ENCODE data around the gene PABPC3.
A peak's percentile ranks its signal among the peaks of the same experiment; 100 is the strongest.

PABPC3 gene

DNA sequence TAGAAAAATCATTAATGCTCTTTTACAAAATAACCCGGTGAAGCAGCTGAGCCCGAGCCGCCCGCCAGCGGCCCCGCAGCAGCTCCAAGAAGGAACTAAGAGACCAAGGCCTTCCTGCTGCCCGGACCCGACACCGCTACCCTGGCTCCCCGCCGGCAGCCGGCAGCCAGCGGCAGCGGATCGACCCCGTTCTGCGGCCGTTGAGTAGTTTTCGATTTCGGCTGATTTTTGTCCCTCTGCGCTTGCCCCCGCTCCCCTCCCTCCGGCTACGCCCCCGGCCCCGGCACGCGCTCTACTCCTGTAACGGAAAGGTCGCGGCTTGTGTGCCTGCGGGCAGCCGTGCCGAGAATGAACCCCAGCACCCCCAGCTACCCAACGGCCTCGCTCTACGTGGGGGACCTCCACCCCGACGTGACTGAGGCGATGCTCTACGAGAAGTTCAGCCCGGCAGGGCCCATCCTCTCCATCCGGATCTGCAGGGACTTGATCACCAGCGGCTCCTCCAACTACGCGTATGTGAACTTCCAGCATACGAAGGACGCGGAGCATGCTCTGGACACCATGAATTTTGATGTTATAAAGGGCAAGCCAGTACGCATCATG, at the start of gene PABPC3:
PABPC3 (plus strand) TSS at position 286 of the 603 bp plus-strand sequence; CDS start at position 349, 63 bp downstream.
- no peaks in the 10 kb centered on the region for H3K4me1 Mint-ChIP-seq
- no peak for ATAC-seq
- H3K36me3 Mint-ChIP-seq, result no peaks in the 10 kb centered on the region
- no peaks in the 10 kb centered on the region for H3K9me3 Mint-ChIP-seq
- H3K4me3 Mint-ChIP-seq, result no peak within 1 kb of the TSS
- H3K27ac Mint-ChIP-seq, result no peak within 1 kb of the TSS
- no peak for DNase-seq (ENCODE audit: low spot score in 2 of 2)

GRCh38 chr13:25046274-25046984, 49.5 kb upstream of the PABPC3 start:
- Mint-ChIP-seq H3K9me3 (peaks cover 9% of the 10 kb centered on the region), H3K36me3 (no peaks in the 10 kb centered on the region), H3K27ac (no peak overlapping the region), H3K4me1 (no peaks in the 10 kb centered on the region), H3K4me3 (no peak overlapping the region)
- no peak for DNase-seq (ENCODE audit: low spot score in 2 of 2)
- ATAC-seq, result no peak

DNA sequence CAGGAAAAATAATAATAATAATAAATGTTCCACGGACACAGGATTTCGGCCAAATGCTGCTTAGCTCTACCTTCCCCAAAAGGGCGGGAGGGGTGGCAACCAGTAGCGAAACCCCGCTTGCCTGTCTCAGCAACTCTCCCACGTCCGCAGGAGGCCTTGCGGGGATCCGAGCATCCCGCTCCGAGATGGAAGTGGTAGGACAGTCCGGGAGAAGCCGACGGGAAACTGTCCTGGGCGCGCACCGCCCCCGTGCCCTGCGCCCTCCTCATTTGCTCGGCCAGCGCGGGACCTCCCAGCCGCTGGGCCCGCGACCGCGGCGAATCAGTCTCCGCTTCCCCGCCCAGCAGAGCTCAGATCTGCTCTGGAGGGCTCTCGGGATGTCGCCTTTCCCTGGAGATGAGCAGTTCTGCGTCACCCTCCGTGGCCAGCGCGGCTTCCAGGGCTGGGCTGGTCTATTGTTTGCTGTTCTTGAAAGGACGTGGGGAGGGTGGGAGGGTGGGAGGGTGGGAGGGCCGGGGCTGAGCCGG, 48.9 kb upstream of the PABPC3 start:
- no peaks in the 10 kb centered on the region for H3K4me1 Mint-ChIP-seq
- no peaks in the 10 kb centered on the region for H3K36me3 Mint-ChIP-seq
- ATAC-seq (peak; percentile 21), DNase-seq (ENCODE audit: low spot score in 2 of 2) (no peak)
- no peak overlapping the region for H3K4me3 Mint-ChIP-seq
- H3K9me3 Mint-ChIP-seq, result peaks cover 9% of the 10 kb centered on the region
- H3K27ac Mint-ChIP-seq, result no peak overlapping the region

- Mint-ChIP-seq H3K4me1 (no peaks in the 10 kb centered on the region), H3K27ac (no peak overlapping the region), H3K9me3 (peaks cover 14% of the 10 kb centered on the region), H3K36me3 (no peaks in the 10 kb centered on the region), H3K4me3 (no peak overlapping the region)
- ATAC-seq, result no peak
- DNase-seq (ENCODE audit: low spot score in 2 of 2), result no peak
Measured at GRCh38 chr13:25051065-25051464, 44.9 kb upstream of the PABPC3 start.

GRCh38 chr13:25059166-25059565, 36.8 kb upstream of the PABPC3 start:
- H3K4me3 Mint-ChIP-seq, result no peak overlapping the region
- ATAC-seq, result no peak
- H3K9me3 Mint-ChIP-seq, result no peaks in the 10 kb centered on the region
- no peaks in the 10 kb centered on the region for H3K4me1 Mint-ChIP-seq
- no peaks in the 10 kb centered on the region for H3K36me3 Mint-ChIP-seq
- no peak for DNase-seq (ENCODE audit: low spot score in 2 of 2)
- no peak overlapping the region for H3K27ac Mint-ChIP-seq

DNA sequence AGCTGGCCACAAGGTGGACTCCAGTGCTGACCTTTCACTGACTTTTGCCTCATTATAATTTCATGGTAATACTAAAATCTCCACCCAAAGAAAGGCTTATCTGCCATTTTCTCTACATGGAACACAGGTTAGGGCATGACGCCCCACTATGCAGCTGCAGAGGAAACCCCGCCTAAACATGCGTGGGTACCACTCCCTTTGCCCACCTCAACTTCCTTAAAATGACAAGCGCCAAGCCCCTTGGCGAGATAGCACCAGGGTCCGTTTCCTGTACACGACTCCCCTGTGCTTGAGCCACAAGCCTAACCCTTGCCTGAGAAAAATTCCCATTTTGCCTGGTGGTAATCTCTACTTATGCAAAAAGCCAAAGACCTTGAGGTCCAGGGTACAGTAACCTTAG, 36.0 kb upstream of the PABPC3 start:
- Mint-ChIP-seq H3K27ac (no peak overlapping the region), H3K9me3 (no peaks in the 10 kb centered on the region), H3K36me3 (no peaks in the 10 kb centered on the region), H3K4me1 (no peaks in the 10 kb centered on the region), H3K4me3 (no peak overlapping the region)
- no peak for ATAC-seq
- DNase-seq (ENCODE audit: low spot score in 2 of 2), result no peak

GRCh38 chr13:25062479-25062878, 33.5 kb upstream of the PABPC3 start:
- Mint-ChIP-seq H3K36me3 (no peaks in the 10 kb centered on the region), H3K27ac (no peak overlapping the region), H3K4me3 (no peak overlapping the region), H3K4me1 (no peaks in the 10 kb centered on the region), H3K9me3 (no peaks in the 10 kb centered on the region)
- no peak for ATAC-seq
- DNase-seq (ENCODE audit: low spot score in 2 of 2), result no peak

DNA sequence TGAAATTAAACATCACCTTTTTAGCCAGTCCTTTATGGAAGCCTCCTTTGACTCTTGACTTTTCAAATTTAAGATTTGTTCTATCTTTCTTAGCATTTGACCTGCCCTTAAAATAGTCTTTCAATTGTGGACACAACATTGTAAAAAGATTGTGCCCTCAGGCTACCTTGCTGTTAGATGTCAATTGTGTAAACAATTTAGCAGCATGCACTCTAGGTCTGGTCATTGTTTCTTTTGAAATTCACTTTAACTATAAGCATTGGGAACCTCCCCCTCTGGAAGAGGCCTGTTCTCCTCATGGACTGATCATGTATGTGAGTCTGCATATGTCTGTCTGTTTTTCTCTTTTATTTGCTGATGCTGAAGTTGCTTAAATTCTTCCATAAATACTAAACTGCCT, 31.5 kb upstream of the PABPC3 start:
- DNase-seq (ENCODE audit: low spot score in 2 of 2) (no peak), ATAC-seq (no peak)
- Mint-ChIP-seq H3K4me1 (no peaks in the 10 kb centered on the region), H3K27ac (no peak overlapping the region), H3K36me3 (no peaks in the 10 kb centered on the region), H3K9me3 (no peaks in the 10 kb centered on the region), H3K4me3 (no peak overlapping the region)

GRCh38 chr13:25065974-25066770, 29.8 kb upstream of the PABPC3 start:
- no peak for DNase-seq (ENCODE audit: low spot score in 2 of 2)
- Mint-ChIP-seq H3K27ac (no peak overlapping the region), H3K36me3 (no peaks in the 10 kb centered on the region), H3K9me3 (no peaks in the 10 kb centered on the region), H3K4me3 (no peak overlapping the region), H3K4me1 (no peaks in the 10 kb centered on the region)
- ATAC-seq, result no peak

DNA sequence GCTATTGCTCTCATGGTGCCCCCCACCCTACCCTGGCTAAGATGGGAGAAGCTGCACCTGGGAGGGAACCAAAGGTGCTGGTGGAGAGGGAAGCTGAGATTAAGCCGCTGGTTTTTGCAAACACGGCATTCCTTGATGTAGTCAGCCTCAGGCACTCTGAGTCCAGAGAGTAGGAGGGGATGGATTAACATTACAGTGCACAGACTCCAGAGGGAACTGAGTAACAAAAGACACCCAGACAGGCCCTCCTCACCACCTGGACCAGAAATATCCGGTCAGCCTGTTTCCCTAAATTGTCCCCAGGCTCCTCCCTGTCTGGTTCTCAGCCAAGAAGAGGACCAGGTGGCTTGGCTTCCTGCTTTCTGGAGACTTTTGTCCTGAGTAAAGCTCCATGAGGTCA, 28.9 kb upstream of the PABPC3 start:
- ATAC-seq, result no peak
- no peak for DNase-seq (ENCODE audit: low spot score in 2 of 2)
- H3K4me1 Mint-ChIP-seq, result no peaks in the 10 kb centered on the region
- H3K36me3 Mint-ChIP-seq, result no peaks in the 10 kb centered on the region
- no peaks in the 10 kb centered on the region for H3K9me3 Mint-ChIP-seq
- no peak overlapping the region for H3K4me3 Mint-ChIP-seq
- H3K27ac Mint-ChIP-seq, result no peak overlapping the region

GRCh38 chr13:25068810-25069209, 27.1 kb upstream of the PABPC3 start:
- no peak overlapping the region for H3K4me3 Mint-ChIP-seq
- DNase-seq (ENCODE audit: low spot score in 2 of 2) (no peak), ATAC-seq (no peak)
- H3K4me1 Mint-ChIP-seq, result no peaks in the 10 kb centered on the region
- H3K27ac Mint-ChIP-seq, result no peak overlapping the region
- H3K36me3 Mint-ChIP-seq, result no peaks in the 10 kb centered on the region
- no peaks in the 10 kb centered on the region for H3K9me3 Mint-ChIP-seq

DNA sequence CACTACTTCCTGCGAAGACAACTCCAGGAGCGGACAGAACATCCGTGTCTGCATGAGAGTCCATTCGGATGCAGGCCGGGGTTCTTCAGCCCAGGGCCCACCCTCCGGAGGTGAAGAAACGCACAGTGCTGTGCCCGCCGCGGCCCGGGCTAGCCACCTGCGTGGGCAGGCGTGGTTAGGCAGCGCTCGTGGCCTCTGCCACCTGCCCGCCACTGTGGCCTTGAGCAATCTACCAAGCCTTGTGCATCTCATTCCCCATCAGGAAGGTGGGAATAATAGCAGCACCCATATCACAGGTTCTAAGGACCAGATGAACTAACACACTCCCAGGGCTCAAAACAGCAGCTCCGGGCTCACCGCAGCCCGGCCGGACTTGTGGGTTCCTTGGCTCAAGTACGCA, 26.7 kb upstream of the PABPC3 start:
- Mint-ChIP-seq H3K9me3 (no peaks in the 10 kb centered on the region), H3K36me3 (no peaks in the 10 kb centered on the region), H3K4me3 (no peak overlapping the region), H3K4me1 (no peaks in the 10 kb centered on the region), H3K27ac (no peak overlapping the region)
- DNase-seq (ENCODE audit: low spot score in 2 of 2) (no peak), ATAC-seq (no peak)

- Mint-ChIP-seq H3K36me3 (no peaks in the 10 kb centered on the region), H3K4me1 (no peaks in the 10 kb centered on the region), H3K9me3 (no peaks in the 10 kb centered on the region), H3K4me3 (no peak overlapping the region), H3K27ac (no peak overlapping the region)
- DNase-seq (ENCODE audit: low spot score in 2 of 2) (no peak), ATAC-seq (no peak)
Measured at GRCh38 chr13:25069911-25070310, 26.0 kb upstream of the PABPC3 start.

DNA sequence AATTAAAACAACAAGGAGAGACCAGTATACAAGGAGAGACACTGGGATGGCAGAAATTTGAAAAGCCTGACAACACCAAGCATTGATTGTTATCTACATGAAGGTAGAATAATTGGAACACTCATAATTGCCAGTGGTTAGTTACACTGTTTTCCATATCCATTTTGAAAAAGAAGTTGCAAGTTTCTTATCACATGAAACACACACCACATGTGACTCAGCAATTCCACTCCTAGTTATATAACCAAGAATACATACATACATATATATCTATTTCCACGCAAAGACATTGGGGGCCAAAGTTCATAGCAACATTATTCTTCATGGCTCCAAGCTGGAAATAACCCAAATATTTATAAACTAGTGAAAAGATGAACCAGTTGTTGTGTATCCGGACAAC, 15.2 kb upstream of the PABPC3 start:
- no peaks in the 10 kb centered on the region for H3K4me1 Mint-ChIP-seq
- no peak for DNase-seq (ENCODE audit: low spot score in 2 of 2)
- H3K36me3 Mint-ChIP-seq, result no peaks in the 10 kb centered on the region
- no peak for ATAC-seq
- H3K27ac Mint-ChIP-seq, result no peak overlapping the region
- H3K9me3 Mint-ChIP-seq, result no peaks in the 10 kb centered on the region
- no peak overlapping the region for H3K4me3 Mint-ChIP-seq

GRCh38 chr13:25084096-25084495, 11.8 kb upstream of the PABPC3 start:
- H3K9me3 Mint-ChIP-seq, result no peaks in the 10 kb centered on the region
- no peak for ATAC-seq
- DNase-seq (ENCODE audit: low spot score in 2 of 2), result no peak
- no peaks in the 10 kb centered on the region for H3K4me1 Mint-ChIP-seq
- no peak overlapping the region for H3K27ac Mint-ChIP-seq
- H3K36me3 Mint-ChIP-seq, result no peaks in the 10 kb centered on the region
- H3K4me3 Mint-ChIP-seq, result no peak overlapping the region
